ENCODE measurements around the gene SOX21. TPM values are rescaled to one million over a fixed set of nuclear protein-coding genes. Genes with fewer than 3 reads are reported as not detected.

Gene SOX21
- total RNA-seq, 1 donor from 2014 or later: 11.4 TPM

DNA sequence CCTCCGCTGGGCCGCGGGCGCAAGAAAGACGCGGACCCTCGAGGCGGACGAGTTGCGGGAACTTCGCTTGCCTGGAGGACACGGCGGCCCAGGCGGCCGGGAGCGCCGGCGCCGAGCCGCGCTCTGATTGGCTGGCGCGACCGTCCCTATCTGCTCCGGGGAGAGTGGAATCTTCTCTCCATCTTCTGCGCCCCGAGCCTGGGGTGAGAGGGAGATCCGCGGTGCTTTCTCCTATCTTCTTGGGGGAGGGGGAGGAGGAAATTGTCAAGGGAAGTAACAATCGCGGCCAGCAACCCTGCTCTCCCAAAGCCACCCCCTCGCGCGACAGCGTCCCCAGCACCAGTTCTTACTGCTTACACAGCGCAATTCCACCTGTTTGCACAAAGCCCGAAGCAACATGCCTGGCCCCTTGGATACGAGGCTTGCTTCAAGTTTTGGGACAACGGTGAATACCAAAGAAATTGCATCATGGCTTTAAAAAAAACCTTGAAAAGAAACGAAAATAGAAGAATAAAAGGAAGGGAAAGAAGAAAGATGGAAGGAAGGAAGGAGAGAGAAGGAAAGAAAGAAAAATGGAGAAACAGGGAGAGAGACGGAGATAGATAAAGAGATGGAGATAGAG lies 4.8 kb downstream of the SOX21 start:
- H3K9me3 Mint-ChIP-seq: peaks cover 4% of the 10 kb centered on the region
- DNase-seq (ENCODE audit: extremely low spot score, unreplicated experiment): no peak
- peak overlapping the region; percentile 71 for H3K27ac Mint-ChIP-seq
- H3K36me3 Mint-ChIP-seq: no peaks in the 10 kb centered on the region
- peaks cover 27% of the 10 kb centered on the region for H3K4me1 Mint-ChIP-seq (ENCODE audit: unreplicated experiment)
- peaks cover 92% of the 10 kb centered on the region for H3K27me3 Mint-ChIP-seq
- peak overlapping the region; percentile 88 for H3K4me3 Mint-ChIP-seq
- TF ChIP-seq, protein P1, sequence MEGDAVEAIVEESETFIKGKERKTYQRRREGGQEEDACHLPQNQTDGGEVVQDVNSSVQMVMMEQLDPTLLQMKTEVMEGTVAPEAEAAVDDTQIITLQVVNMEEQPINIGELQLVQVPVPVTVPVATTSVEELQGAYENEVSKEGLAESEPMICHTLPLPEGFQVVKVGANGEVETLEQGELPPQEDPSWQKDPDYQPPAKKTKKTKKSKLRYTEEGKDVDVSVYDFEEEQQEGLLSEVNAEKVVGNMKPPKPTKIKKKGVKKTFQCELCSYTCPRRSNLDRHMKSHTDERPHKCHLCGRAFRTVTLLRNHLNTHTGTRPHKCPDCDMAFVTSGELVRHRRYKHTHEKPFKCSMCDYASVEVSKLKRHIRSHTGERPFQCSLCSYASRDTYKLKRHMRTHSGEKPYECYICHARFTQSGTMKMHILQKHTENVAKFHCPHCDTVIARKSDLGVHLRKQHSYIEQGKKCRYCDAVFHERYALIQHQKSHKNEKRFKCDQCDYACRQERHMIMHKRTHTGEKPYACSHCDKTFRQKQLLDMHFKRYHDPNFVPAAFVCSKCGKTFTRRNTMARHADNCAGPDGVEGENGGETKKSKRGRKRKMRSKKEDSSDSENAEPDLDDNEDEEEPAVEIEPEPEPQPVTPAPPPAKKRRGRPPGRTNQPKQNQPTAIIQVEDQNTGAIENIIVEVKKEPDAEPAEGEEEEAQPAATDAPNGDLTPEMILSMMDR (conservative IDR thresholded peaks at IDR 0.05): no peak

DNA sequence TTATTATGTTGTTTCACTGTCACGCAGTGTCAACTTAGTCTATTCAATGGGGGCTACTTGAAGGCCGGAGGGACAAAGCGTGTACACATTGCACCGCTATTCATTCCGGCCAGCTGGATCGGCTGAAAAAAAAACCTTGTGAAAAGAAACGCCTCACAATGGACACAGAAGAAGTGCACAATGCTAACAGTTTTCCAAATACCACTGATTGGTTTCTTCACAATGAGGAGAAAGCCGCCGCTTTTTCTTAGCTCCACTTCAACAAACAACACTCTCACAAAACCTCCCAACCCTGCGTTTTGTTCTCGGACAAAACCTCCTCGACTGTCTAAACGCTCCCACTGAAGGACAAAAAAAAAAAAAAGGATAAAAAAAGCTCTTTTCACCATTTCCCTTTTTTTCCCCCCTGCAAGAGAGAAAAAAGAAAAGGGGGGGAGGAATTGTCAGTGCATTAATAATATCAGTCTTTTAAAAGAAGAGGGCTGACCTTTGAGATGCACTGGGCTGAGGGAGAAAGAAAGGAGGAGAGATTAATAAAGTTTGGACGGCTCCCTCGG lies 5.4 kb downstream of the SOX21 start:
- no peak for DNase-seq (ENCODE audit: extremely low spot score, unreplicated experiment)
- Mint-ChIP-seq H3K27ac (no peak overlapping the region), H3K9me3 (peaks cover 4% of the 10 kb centered on the region), H3K27me3 (peaks cover 93% of the 10 kb centered on the region), H3K4me1 (ENCODE audit: unreplicated experiment) (peaks cover 27% of the 10 kb centered on the region), H3K4me3 (peak overlapping the region; percentile 38), H3K36me3 (no peaks in the 10 kb centered on the region)
- TF ChIP-seq, protein P1 (conservative IDR thresholded peaks at IDR 0.05): no peak

DNA sequence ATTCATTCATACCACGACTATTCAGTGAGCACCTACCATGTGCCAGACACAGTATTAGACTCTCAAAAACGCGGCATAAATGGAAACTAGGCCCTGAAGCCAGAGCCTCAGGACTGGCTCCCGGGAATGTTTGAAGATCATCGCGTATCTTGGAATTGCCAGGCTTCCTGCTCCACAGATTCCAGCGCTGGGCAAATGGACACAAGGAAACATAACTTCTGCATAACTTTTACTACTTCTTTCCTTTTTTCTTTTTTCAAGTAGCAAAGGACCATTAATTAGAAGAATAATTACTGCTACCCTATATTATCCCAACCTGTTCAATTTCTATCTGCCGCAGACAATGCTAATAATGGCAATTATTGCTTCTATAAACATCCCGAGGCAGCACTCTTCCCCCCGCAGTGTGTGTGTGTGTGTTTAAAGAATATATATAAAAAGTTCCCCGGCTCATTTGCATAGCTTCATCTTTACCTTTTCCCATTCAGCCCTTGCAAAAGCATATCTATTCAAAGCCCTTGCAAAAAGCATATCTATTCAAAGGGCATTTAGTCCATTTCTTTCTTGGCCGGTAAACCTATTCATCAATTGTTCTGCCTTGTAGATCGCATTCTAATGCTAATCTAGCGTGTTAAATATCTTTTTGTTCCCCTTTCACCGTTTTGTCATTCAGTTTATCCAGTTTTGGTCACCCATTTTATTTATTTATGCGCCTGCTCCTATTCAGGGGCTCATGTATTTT lies 6.1 kb downstream of the SOX21 start:
- Mint-ChIP-seq H3K9me3 (peaks cover 4% of the 10 kb centered on the region), H3K36me3 (no peaks in the 10 kb centered on the region), H3K27me3 (peaks cover 97% of the 10 kb centered on the region), H3K4me1 (ENCODE audit: unreplicated experiment) (peaks cover 27% of the 10 kb centered on the region), H3K4me3 (peak overlapping the region; percentile 38), H3K27ac (no peak overlapping the region)
- TF ChIP-seq, protein P1 (conservative IDR thresholded peaks at IDR 0.05): no peak
- DNase-seq (ENCODE audit: extremely low spot score, unreplicated experiment): no peak

DNA sequence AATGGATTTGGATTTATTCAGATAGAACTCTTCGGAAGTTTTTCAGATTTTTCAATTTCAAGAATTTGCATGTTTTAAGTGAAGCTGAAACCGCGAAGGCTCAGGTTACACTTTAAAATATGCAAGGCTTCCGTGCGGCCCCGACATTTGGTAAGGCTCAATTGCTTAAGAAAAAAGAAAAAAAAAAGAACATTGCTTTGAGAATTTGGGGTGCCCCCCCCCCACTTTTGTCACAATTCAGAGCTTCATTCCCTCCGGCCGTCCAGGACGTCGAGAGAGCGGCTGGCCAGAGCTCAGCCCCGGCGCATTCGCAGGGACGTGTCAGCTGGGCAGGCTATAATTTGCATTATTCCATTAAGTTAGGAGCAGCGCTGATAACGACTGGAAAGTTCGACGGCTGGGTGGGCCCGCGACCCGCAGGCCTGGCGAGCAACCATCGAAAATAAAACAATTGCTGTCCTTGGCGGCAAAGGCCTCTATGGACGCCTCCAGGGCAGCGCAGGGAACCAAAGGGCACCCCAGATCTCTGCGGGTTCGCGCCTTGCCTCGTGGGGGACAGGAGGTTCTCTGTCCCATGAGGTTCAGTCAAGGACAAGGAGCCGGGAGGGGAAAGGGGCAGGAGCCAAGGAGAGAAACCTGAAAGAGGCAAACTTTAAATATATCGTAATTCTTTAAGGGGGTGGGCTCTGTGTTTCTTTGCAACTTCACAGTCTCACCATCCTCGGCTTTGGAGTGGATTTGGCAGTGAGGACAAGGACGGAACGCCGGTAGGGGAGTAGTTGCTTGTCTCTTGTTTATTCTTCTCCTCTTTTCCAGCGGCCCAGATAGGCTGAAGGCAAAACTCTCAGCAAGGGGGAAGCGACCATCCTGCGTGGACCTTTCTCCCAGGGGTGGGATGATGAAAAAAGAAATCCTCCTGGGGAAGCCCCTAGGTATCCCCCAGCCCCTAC lies 7.0 kb downstream of the SOX21 start:
- peaks cover 99% of the 10 kb centered on the region for H3K27me3 Mint-ChIP-seq
- H3K4me1 Mint-ChIP-seq (ENCODE audit: unreplicated experiment): peaks cover 24% of the 10 kb centered on the region
- H3K4me3 Mint-ChIP-seq: peak overlapping the region; percentile 61
- TF ChIP-seq, protein P1 (conservative IDR thresholded peaks at IDR 0.05): no peak
- DNase-seq (ENCODE audit: extremely low spot score, unreplicated experiment): no peak
- H3K36me3 Mint-ChIP-seq: no peaks in the 10 kb centered on the region
- H3K27ac Mint-ChIP-seq: peak overlapping the region; percentile 41
- peaks cover 4% of the 10 kb centered on the region for H3K9me3 Mint-ChIP-seq

DNA sequence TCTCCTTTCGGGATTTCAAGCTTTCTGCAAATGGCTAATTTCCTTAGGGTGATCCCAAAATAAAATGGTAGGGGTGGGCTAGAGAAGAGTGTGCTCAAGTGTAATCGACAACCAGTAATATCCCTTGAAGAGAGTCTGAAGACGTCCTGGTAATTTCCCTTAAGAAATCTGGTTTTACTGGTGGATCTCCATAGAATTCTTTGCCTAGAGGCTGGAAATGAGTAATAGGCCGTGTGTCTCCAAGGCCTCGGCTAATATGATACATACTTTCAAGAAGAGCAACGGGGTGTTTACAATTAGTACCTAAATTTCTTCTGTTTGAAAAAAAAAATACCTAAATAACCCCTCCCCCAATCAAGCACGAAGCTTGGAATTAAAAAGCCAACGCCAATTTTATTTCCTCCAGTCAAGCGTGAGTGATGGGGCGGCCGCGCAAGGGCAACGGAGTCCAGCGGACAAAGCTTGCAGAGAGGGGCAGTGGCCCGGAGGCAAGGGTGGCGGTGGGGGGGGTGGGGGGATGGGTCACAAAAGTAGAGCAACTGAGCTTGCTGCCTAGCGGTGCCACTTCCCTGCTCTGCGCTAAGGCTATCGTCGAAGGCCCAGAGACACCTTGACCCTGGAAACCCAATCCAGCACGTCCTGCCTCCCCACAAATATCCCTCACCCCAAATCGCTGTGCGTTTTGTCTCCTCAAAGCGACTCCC lies 7.8 kb downstream of the SOX21 start:
- peak overlapping the region; percentile 81 for H3K4me3 Mint-ChIP-seq
- peak overlapping the region; percentile 41 for H3K27ac Mint-ChIP-seq
- peaks cover 22% of the 10 kb centered on the region for H3K4me1 Mint-ChIP-seq (ENCODE audit: unreplicated experiment)
- no peak for DNase-seq (ENCODE audit: extremely low spot score, unreplicated experiment)
- no peaks in the 10 kb centered on the region for H3K36me3 Mint-ChIP-seq
- H3K27me3 Mint-ChIP-seq: peaks cover 100% of the 10 kb centered on the region
- peaks cover 4% of the 10 kb centered on the region for H3K9me3 Mint-ChIP-seq
- TF ChIP-seq, protein P1 (conservative IDR thresholded peaks at IDR 0.05): no peak

Data from type B pancreatic cell (in vitro differentiated cells).